ENCODE data around the gene ZNF213.
A peak's percentile ranks its signal among the peaks of the same experiment; 100 is the strongest.

Gene ZNF213

GRCh38 chr16:3122926-3123570, 11.8 kb upstream of the ZNF213 start:
- TF ChIP-seq CTCF (IDR thresholded peaks at IDR 0.05; ENCODE audit: low read depth, low read length): no peak

GRCh38 chr16:3123986-3124886, 10.6 kb upstream of the ZNF213 start:
- peak overlapping the region; percentile 63 for H3K4me3 ChIP-seq (ENCODE audit: low read depth, low read length)
- TF ChIP-seq CTCF (IDR thresholded peaks at IDR 0.05; ENCODE audit: low read depth, low read length): no peak

More at GRCh38 chr16:3122926-3123570, 11.8 kb upstream of the ZNF213 start:
- no peak overlapping the region for H3K4me3 ChIP-seq (ENCODE audit: low read depth, low read length)

GRCh38 chr16:3127745-3128144, 7.1 kb upstream of the ZNF213 start:
- no peak for TF ChIP-seq CTCF (IDR thresholded peaks at IDR 0.05; ENCODE audit: low read depth, low read length)
- no peak overlapping the region for H3K4me3 ChIP-seq (ENCODE audit: low read depth, low read length)

- TF ChIP-seq CTCF (IDR thresholded peaks at IDR 0.05; ENCODE audit: low read depth, low read length): peak; percentile 76
- H3K4me3 ChIP-seq (ENCODE audit: low read depth, low read length): peak overlapping the region; percentile 43
These were observed 5.4 kb upstream of the ZNF213 start for GRCh38 chr16:3129137-3130131.

- peak; percentile 52 for TF ChIP-seq CTCF (IDR thresholded peaks at IDR 0.05; ENCODE audit: low read depth, low read length)
- no peak overlapping the region for H3K4me3 ChIP-seq (ENCODE audit: low read depth, low read length)
These were observed 3.0 kb upstream of the ZNF213 start for GRCh38 chr16:3131755-3132377.

GRCh38 chr16:3133844-3134243, 985 bp upstream of the ZNF213 start:
- peak overlapping the region; percentile 99 for H3K4me3 ChIP-seq (ENCODE audit: low read depth, low read length)
- no peak for TF ChIP-seq CTCF (IDR thresholded peaks at IDR 0.05; ENCODE audit: low read depth, low read length)

Data from WI38 (cell line).